HUES6 (cell line): ENCODE measurements around the gene PARP12.

Source experiments
- H3K27ac ChIP-seq: 2 replicates; pipeline ENCODE4 v1.7.0; 2013; ENCODE audit warnings: low read depth, mild to moderate bottlenecking, low read length, inconsistent platforms
- H3K27me3 ChIP-seq: 2 replicates; pipeline ENCODE4 v1.6.1; 2013; ENCODE audit warnings: low read length; ENCODE audit not compliant: control insufficient read depth, insufficient read depth
- H3K36me3 ChIP-seq: 2 replicates; pipeline ENCODE4 v1.6.1; 2013; ENCODE audit warnings: low read length; ENCODE audit not compliant: control insufficient read depth, insufficient read depth
- H3K4me1 ChIP-seq: 2 replicates; pipeline ENCODE4 v1.6.1; 2013; ENCODE audit warnings: low read length; ENCODE audit not compliant: control insufficient read depth, insufficient read depth
- H3K4me3 ChIP-seq: 2 replicates; pipeline ENCODE4 v1.5.1; 2013; ENCODE audit warnings: low read depth, low read length
- H3K9ac ChIP-seq: one replicate; pipeline ENCODE4 v1.6.1; 2013; ENCODE audit warnings: mild to moderate bottlenecking, low read length
- H3K9me3 ChIP-seq: 2 replicates; pipeline ENCODE4 v1.6.1; 2013; ENCODE audit warnings: low read depth, low read length; ENCODE audit not compliant: control insufficient read depth, insufficient read depth

The PARP12 gene

GRCh38 chr7:140000666-140001268 lies 62.0 kb downstream of the PARP12 start:
- Histone ChIP-seq H3K36me3 (no peaks in the 10 kb centered on the region), H3K27ac (no peak overlapping the region), H3K27me3 (no peaks in the 10 kb centered on the region), H3K9me3 (no peaks in the 10 kb centered on the region), H3K4me1 (no peaks in the 10 kb centered on the region), H3K9ac (no peak overlapping the region), H3K4me3 (no peak overlapping the region)

GRCh38 chr7:139999516-139999915 lies 63.2 kb downstream of the PARP12 start:
- Histone ChIP-seq H3K36me3 (no peaks in the 10 kb centered on the region), H3K27ac (no peak overlapping the region), H3K9ac (no peak overlapping the region), H3K4me1 (no peaks in the 10 kb centered on the region), H3K4me3 (no peak overlapping the region), H3K27me3 (no peaks in the 10 kb centered on the region), H3K9me3 (no peaks in the 10 kb centered on the region)

DNA sequence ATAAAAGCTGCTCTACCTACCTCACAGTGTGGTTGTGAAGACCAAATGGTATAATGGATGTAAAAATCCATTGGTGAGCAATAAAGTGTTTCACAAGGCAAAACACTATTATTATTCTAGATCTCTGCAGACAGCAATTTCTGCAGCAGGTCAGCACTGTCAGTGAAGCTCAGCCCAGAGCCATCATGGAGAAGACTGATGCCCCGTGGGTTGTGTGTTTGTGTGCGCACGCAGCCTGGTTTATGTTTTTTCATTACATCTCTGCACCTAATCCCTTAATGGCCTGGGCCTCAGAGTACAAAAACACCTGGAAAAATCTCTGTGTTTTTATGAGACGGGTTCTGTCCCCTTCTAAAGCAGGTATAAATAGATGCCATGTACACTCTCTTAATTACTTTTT lies 64.2 kb downstream of the PARP12 start:
- H3K27ac ChIP-seq = no peak overlapping the region
- H3K9me3 ChIP-seq = no peaks in the 10 kb centered on the region
- H3K36me3 ChIP-seq = no peaks in the 10 kb centered on the region
- H3K27me3 ChIP-seq = no peaks in the 10 kb centered on the region
- H3K4me3 ChIP-seq = no peak overlapping the region
- no peaks in the 10 kb centered on the region for H3K4me1 ChIP-seq
- no peak overlapping the region for H3K9ac ChIP-seq

GRCh38 chr7:139995017-139995915 lies 67.5 kb downstream of the PARP12 start:
- no peaks in the 10 kb centered on the region for H3K27me3 ChIP-seq
- no peaks in the 10 kb centered on the region for H3K9me3 ChIP-seq
- H3K27ac ChIP-seq = no peak overlapping the region
- H3K4me3 ChIP-seq = no peak overlapping the region
- no peak overlapping the region for H3K9ac ChIP-seq
- no peaks in the 10 kb centered on the region for H3K36me3 ChIP-seq
- peaks cover 1% of the 10 kb centered on the region for H3K4me1 ChIP-seq

DNA sequence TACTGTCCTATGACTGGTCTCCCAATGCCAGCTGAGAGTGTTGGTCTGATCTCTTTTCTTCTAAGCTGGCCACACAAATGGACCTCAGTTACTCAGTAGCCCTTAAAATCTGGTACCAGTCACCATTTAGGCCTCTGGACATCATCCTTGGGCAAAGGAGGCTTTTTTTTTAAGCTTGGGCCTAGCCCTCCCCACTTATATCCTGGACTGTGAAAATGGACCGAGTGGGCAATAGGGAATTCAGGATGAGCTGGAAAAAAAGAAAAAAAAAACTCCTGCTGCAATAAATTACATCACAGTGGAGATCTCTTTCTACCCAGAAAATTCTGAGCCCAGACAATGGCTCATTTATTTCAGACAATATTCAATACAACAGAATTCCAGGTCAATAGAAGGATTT lies 68.4 kb downstream of the PARP12 start:
- no peak overlapping the region for H3K9ac ChIP-seq
- H3K4me3 ChIP-seq = no peak overlapping the region
- H3K27me3 ChIP-seq = no peaks in the 10 kb centered on the region
- H3K9me3 ChIP-seq = no peaks in the 10 kb centered on the region
- H3K4me1 ChIP-seq = peaks cover 11% of the 10 kb centered on the region
- H3K36me3 ChIP-seq = no peaks in the 10 kb centered on the region
- no peak overlapping the region for H3K27ac ChIP-seq

DNA sequence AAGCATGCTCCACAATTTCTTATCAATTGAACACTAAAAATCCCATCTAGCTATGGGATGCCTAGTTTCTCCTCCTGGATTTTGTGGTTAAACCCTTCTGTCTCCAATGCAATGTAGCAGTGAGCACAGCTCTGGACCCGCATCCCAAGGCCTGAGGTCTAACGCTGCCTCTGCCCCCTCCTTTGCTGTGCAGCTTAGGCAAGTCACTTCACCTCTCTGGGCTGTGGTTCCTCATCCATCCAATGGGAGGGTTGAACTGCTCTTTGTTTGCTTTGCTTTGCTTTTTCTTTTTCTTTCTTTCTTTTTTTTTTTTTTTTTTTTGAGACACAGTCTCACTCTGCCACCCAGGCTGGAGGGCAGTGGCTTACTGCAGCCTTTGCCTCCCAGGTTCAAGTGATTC lies 69.2 kb downstream of the PARP12 start:
- H3K9ac ChIP-seq = no peak overlapping the region
- H3K4me3 ChIP-seq = no peak overlapping the region
- peaks cover 14% of the 10 kb centered on the region for H3K4me1 ChIP-seq
- H3K27ac ChIP-seq = no peak overlapping the region
- H3K27me3 ChIP-seq = no peaks in the 10 kb centered on the region
- H3K9me3 ChIP-seq = no peaks in the 10 kb centered on the region
- H3K36me3 ChIP-seq = no peaks in the 10 kb centered on the region

DNA sequence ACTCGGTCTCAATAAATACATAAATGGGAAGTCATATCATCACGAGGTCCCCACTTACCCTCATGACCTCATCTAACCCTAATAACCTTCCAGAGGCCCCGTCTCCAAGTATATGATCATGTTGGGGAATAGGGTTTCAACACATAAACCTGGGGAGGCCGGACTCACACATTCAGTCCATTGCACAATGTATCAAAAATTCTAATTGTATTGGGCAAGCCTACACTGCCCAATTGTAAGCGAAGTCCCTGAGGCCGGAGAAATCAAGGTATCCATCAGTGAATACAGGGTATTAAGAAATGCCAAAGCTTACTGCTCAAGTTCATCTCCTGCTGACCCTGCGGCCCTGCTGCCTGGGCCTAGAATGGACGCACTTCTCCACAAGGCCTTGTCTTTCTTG lies 69.6 kb downstream of the PARP12 start:
- Histone ChIP-seq H3K4me3 (no peak overlapping the region), H3K27me3 (no peaks in the 10 kb centered on the region), H3K27ac (no peak overlapping the region), H3K9me3 (no peaks in the 10 kb centered on the region), H3K9ac (no peak overlapping the region), H3K36me3 (no peaks in the 10 kb centered on the region), H3K4me1 (peaks cover 14% of the 10 kb centered on the region)

DNA sequence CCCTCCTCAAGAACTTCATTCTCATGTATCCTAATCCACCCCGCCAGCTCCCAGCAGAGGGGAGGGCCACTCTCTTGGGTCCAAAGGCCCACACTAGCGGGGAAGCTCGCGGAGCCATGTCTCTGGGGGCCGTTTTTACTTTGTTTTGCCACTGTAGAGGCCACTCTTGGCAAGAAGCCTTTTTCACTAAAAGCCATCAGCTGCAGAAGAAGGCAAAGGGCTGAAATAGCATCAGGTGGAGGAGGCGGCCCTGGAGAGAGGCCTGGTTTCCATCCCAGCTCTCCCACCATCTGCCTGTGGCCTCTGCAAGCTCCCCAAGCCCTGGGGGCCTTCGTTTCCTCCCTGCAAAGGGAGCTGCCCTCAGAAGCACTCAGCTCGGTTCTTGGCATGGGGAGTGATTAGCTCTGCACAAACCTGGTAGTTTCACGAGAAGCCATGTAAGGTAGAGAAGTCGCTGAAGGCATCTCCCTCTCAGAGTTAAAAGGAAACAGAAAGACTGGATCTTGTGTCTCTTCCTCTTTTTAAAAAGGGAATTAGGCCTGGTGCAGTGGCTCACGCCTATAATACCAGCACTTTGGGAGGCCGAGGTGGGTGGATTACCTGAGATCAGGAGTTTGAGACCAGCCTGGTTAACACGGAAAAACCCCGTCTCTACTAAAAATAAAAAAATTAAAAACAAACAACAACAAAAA lies 70.3 kb downstream of the PARP12 start:
- H3K27ac ChIP-seq = no peak overlapping the region
- no peaks in the 10 kb centered on the region for H3K9me3 ChIP-seq
- H3K36me3 ChIP-seq = no peaks in the 10 kb centered on the region
- no peak overlapping the region for H3K9ac ChIP-seq
- H3K4me3 ChIP-seq = no peak overlapping the region
- peaks cover 14% of the 10 kb centered on the region for H3K4me1 ChIP-seq
- no peaks in the 10 kb centered on the region for H3K27me3 ChIP-seq

- H3K27me3 ChIP-seq = no peaks in the 10 kb centered on the region
- H3K9ac ChIP-seq = no peak overlapping the region
- no peaks in the 10 kb centered on the region for H3K9me3 ChIP-seq
- H3K27ac ChIP-seq = no peak overlapping the region
- no peaks in the 10 kb centered on the region for H3K36me3 ChIP-seq
- H3K4me1 ChIP-seq = peaks cover 14% of the 10 kb centered on the region
- no peak overlapping the region for H3K4me3 ChIP-seq
These were observed 70.8 kb downstream of the PARP12 start for GRCh38 chr7:139991911-139992310.

- no peaks in the 10 kb centered on the region for H3K9me3 ChIP-seq
- no peak overlapping the region for H3K27ac ChIP-seq
- H3K4me1 ChIP-seq = peaks cover 14% of the 10 kb centered on the region
- H3K36me3 ChIP-seq = no peaks in the 10 kb centered on the region
- H3K9ac ChIP-seq = no peak overlapping the region
- no peaks in the 10 kb centered on the region for H3K27me3 ChIP-seq
- H3K4me3 ChIP-seq = no peak overlapping the region
These were observed 71.5 kb downstream of the PARP12 start for GRCh38 chr7:139991269-139991666.
